OCI-LY7 (cell line): ENCODE data around the gene ADAMTS6.

Experiments
- CTCF ChIP-seq: fragments of 200-600 bp; sonication (generic); conservative IDR thresholded peaks from 2 replicates; pipeline ENCODE4 v1.5.1; 2014; ENCODE audit warnings: mild to moderate bottlenecking, antibody characterized with exemption, low read length, moderate library complexity, mixed read lengths
- EZH2phosphoT487 ChIP-seq: fragments of 200-600 bp; sonication (generic); IDR thresholded peaks from 2 replicates; pipeline ENCODE4 v1.6.1; 2018; ENCODE audit warnings: low read depth, borderline replicate concordance, mild to moderate bottlenecking, mixed run types, antibody characterized with exemption, low read length, moderate library complexity, mixed read lengths

DNA sequence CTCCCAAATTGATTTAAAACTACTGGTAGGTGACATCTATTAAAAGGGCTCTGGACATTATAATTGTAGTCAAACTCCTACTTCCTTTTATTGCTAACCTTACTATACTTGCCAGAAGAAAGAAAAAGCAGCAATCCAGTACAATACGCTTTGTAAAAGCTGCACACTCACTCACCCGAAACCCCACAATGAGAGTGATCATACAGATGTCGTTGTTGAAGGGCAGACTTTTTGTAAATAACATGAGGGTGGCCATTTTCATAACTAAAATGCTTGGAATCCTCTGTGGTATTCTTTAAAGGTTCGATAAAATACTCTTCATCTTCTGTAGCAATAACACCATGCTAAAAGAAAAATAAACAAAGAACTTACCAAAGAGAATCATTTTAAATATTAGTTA, 21.7 kb downstream of the ADAMTS6 start:
- TF ChIP-seq CTCF: no peak
- TF ChIP-seq EZH2phosphoT487: no peak
